ENCODE results near the gene RBM33. TPM values are rescaled to one million over a fixed set of nuclear protein-coding genes. Genes with fewer than 3 reads are reported as not detected.

RBM33 gene
- polyA plus RNA-seq, 3 donors = 15.0 to 27.7 (median 22.2) TPM

DNA sequence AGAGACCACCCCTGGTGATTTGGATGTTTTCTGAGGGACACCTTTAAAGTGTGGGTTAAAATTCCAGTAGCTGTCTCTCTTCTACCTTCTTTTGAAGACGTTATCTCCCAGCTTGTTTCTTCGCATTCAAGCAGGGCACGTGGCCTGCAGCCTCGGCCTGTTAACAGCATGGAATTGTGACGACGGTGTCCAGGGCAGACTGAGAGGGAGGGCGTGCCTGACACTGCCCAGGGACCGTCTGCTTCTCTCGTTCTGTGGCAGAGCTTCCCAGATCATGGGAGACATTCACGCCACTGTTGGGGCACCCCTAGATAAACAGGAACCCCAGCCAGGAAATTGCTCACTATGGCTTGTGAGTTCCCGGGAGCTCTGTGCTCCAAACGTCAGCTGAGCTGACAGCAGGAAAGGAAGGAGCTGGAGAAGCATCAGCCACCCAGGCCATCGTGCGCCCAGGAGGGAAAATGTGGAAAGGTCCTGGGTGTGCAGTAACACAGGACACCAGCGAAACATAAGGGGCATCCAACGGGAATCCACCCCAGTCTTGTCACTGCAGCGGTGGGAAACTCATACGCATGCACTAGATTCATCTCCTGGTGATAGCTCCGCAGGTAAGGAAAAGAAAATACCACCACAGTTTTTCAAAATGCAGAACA, 41.1 kb upstream of the RBM33 start:
- H3K36me3 Mint-ChIP-seq = no peaks in the 10 kb centered on the region
- H3K9me3 ChIP-seq (replicated peaks in 1 of 2; ENCODE audit: control insufficient read depth in 1 of 2, insufficient read depth in 1 of 2, low read length in 2 of 2) = no peaks in the 10 kb centered on the region
- intact Hi-C loops (cut with micrococcal nuclease) = no loop called here
- peaks cover 12 to 15% of the 10 kb centered on the region in 2 donors for H3K4me1 ChIP-seq (ENCODE audit: control insufficient read depth in 1 of 2, insufficient read depth in 2 of 2, low read length in 2 of 2)
- H3K27me3 ChIP-seq (ENCODE audit: control insufficient read depth in 2 of 2, insufficient read depth in 2 of 2, low read length in 2 of 2) = no peaks in the 10 kb centered on the region
- H4K20me1 ChIP-seq (ENCODE audit: insufficient read depth, low read length) = no peaks in the 10 kb centered on the region
- H3K27me3 Mint-ChIP-seq (ENCODE audit: low read depth in 3 of 3) = peaks cover 5 to 29% (median 8%) of the 10 kb centered on the region in 3 donors
- peaks cover 19% of the 10 kb centered on the region for H3K4me1 Mint-ChIP-seq
- no peak overlapping the region for H3K4me3 ChIP-seq (replicated peaks in 1 of 3; ENCODE audit: low read depth in 2 of 3, low read length in 3 of 3)
- no peak overlapping the region for H3K27ac ChIP-seq (ENCODE audit: low read depth in 1 of 2, low read length in 2 of 2)
- peak overlapping the region; percentile 78 for H2AFZ ChIP-seq (ENCODE audit: insufficient read depth, low read depth, low read length, poor library complexity, severe bottlenecking)
- no peak overlapping the region for H3K27ac Mint-ChIP-seq
- no peaks in the 10 kb centered on the region for H3K79me2 ChIP-seq (ENCODE audit: insufficient read depth, low read length)
- no peaks in the 10 kb centered on the region for H3K36me3 ChIP-seq (replicated peaks in 1 of 2; ENCODE audit: control insufficient read depth in 1 of 2, insufficient read depth in 2 of 2, low read length in 2 of 2)
- WGBS (ENCODE audit: insufficient coverage) = 58% methylated on average over 18 of the region's 19 CpGs
- peak overlapping the region; percentile 18 for H3K4me2 ChIP-seq (replicated peaks; ENCODE audit: extremely low read depth, low read length, poor library complexity, severe bottlenecking)
- TF ChIP-seq, protein P1, sequence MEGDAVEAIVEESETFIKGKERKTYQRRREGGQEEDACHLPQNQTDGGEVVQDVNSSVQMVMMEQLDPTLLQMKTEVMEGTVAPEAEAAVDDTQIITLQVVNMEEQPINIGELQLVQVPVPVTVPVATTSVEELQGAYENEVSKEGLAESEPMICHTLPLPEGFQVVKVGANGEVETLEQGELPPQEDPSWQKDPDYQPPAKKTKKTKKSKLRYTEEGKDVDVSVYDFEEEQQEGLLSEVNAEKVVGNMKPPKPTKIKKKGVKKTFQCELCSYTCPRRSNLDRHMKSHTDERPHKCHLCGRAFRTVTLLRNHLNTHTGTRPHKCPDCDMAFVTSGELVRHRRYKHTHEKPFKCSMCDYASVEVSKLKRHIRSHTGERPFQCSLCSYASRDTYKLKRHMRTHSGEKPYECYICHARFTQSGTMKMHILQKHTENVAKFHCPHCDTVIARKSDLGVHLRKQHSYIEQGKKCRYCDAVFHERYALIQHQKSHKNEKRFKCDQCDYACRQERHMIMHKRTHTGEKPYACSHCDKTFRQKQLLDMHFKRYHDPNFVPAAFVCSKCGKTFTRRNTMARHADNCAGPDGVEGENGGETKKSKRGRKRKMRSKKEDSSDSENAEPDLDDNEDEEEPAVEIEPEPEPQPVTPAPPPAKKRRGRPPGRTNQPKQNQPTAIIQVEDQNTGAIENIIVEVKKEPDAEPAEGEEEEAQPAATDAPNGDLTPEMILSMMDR (IDR thresholded peaks at IDR 0.05) = no peak
- no peak for DNase-seq
- peaks cover 0 to 3% (median 0%) of the 10 kb centered on the region in 7 donors for H3K9me3 Mint-ChIP-seq
- H3K9ac ChIP-seq (ENCODE audit: insufficient read depth, low read length, poor library complexity, severe bottlenecking) = no peak overlapping the region
- H3K4me3 Mint-ChIP-seq = peak overlapping the region in 1 of 2 donors; percentile 61

GRCh38 chr7:155603858-155604503, 40.5 kb upstream of the RBM33 start:
- no peaks in the 10 kb centered on the region for H4K20me1 ChIP-seq (ENCODE audit: insufficient read depth, low read length)
- no peaks in the 10 kb centered on the region for H3K36me3 Mint-ChIP-seq
- TF ChIP-seq, protein P1 (IDR thresholded peaks at IDR 0.05) = no peak
- no peak overlapping the region for H3K9ac ChIP-seq (ENCODE audit: insufficient read depth, low read length, poor library complexity, severe bottlenecking)
- H2AFZ ChIP-seq (ENCODE audit: insufficient read depth, low read depth, low read length, poor library complexity, severe bottlenecking) = no peak overlapping the region
- peaks cover 0 to 3% (median 0%) of the 10 kb centered on the region in 7 donors for H3K9me3 Mint-ChIP-seq
- DNase-seq = no peak
- H3K4me3 ChIP-seq (replicated peaks in 1 of 3; ENCODE audit: low read depth in 2 of 3, low read length in 3 of 3) = no peak overlapping the region
- H3K27ac Mint-ChIP-seq = no peak overlapping the region
- H3K9me3 ChIP-seq (replicated peaks in 1 of 2; ENCODE audit: control insufficient read depth in 1 of 2, insufficient read depth in 1 of 2, low read length in 2 of 2) = no peaks in the 10 kb centered on the region
- intact Hi-C loops (cut with micrococcal nuclease) = no loop called here
- no peak overlapping the region for H3K27ac ChIP-seq (ENCODE audit: low read depth in 1 of 2, low read length in 2 of 2)
- H3K36me3 ChIP-seq (replicated peaks in 1 of 2; ENCODE audit: control insufficient read depth in 1 of 2, insufficient read depth in 2 of 2, low read length in 2 of 2) = no peaks in the 10 kb centered on the region
- peaks cover 9 to 11% of the 10 kb centered on the region in 2 donors for H3K4me1 ChIP-seq (ENCODE audit: control insufficient read depth in 1 of 2, insufficient read depth in 2 of 2, low read length in 2 of 2)
- WGBS (ENCODE audit: insufficient coverage) = 92% methylated on average over 16 of the region's 18 CpGs
- H3K4me1 Mint-ChIP-seq = peaks cover 12% of the 10 kb centered on the region
- H3K79me2 ChIP-seq (ENCODE audit: insufficient read depth, low read length) = no peaks in the 10 kb centered on the region
- H3K4me2 ChIP-seq (replicated peaks; ENCODE audit: extremely low read depth, low read length, poor library complexity, severe bottlenecking) = no peak overlapping the region
- peaks cover 5 to 29% (median 8%) of the 10 kb centered on the region in 3 donors for H3K27me3 Mint-ChIP-seq (ENCODE audit: low read depth in 3 of 3)
- H3K4me3 Mint-ChIP-seq = no peak overlapping the region
- no peaks in the 10 kb centered on the region for H3K27me3 ChIP-seq (ENCODE audit: control insufficient read depth in 2 of 2, insufficient read depth in 2 of 2, low read length in 2 of 2)
